CD4-positive, alpha-beta T cell treated with Interleukin-6 at 100 ng/mL for 8 hours (primary cell): Measurements from ENCODE around the gene TRPC4AP.
"Not testable (repeated sequence)": the region's sequence is repeated elsewhere in the genome, so short reads cannot be mapped to it uniquely, and the experiment has no call there.

Experiments
- DNase-seq: peaks from one replicate; pipeline ENCODE4 v3.0.0-alpha.2; 2020; ENCODE audit warnings: mixed read lengths, low spot score

Gene TRPC4AP

DNA sequence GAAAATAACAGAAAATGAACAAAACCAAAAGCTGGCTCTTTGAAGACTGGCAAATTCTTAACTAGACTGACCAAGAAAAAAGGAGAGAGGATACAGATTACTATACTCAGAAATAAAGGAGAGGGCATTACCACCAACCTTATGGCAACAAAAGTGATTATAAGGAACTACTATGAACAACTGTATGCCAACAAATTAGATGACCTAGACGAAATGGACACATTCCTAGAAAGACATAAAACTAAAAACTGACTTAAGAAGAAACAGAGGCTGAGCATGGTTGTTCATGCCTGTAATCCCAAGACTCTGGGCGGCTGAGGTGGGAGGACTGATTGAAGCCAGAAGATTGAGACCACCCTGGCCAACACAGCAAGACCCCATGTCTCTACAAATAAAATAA lies 33.5 kb downstream of the TRPC4AP start:
- DNase-seq: no peak

- no peak for DNase-seq
These were observed 36.9 kb downstream of the TRPC4AP start for GRCh38 chr20:35055445-35056276.

GRCh38 chr20:35054814-35055213 lies 37.8 kb downstream of the TRPC4AP start:
- DNase-seq: no peak

- not testable (repeated sequence) for DNase-seq
These were observed 40.0 kb downstream of the TRPC4AP start for GRCh38 chr20:35052616-35053015.

DNA sequence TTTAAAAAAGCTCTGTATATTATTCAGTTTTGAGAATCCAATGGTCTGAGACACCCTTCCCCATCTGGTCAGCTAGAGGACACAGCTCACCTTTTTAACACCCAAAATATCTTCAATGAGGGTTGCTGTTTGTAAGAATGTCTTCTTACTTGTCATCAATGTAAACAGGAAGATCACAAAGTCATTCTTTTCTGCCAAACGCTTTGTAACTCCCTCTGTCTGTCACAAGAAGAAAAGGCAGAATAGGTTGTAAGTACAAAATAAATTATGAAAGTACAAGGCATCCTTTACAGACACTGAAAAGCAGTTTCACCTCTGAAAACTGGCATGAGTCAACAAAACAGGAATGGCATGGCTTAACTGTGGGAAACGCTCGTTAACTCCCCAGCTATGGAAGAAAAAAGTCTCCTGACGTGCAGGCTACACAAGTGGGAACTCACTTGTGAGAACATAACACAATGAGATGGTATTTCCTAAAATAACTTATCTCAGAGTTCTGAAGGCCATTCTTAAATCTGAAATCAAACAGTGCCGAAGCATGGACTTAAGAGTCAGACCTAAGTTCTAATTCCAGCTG lies 42.7 kb downstream of the TRPC4AP start:
- no peak for DNase-seq

DNA sequence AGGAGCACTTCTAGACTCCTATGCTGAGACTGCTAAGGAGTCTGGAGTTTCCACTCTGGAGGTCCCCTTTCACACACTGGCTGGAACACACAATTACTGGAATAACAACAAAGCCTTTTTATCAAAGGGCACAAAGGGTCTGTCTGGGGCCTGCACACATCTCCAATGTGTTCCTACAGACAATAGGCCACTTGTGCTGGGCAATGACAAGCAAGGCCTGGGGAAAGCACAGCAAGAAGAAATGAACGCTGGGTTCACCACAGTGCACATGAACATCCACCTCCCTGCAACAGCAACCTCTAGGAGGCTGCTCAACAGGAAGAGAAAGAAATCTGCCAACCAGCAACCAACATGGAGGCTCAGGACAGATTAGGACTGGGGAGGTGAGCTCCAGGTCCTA lies 43.9 kb downstream of the TRPC4AP start:
- DNase-seq: no peak

DNA sequence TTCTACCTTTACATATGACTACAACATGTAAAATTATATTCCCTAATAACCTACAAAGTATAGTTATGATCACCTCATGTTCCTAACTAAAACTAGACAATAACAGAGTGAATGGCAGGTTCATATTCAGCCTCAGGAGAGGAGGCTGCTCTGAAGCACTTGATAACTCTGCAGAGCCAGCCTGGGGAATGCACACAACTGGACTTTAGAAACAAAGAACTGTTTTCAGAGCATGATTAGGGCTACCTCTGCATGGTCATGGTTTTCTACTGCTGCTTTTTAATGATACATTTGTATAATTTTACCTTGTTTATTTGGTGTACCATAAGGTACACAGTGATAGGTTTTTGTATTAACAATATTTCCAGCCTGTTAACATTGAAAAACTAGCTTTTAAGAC lies 50.3 kb downstream of the TRPC4AP start:
- DNase-seq: no peak

- no peak for DNase-seq
These were observed 52.0 kb downstream of the TRPC4AP start for GRCh38 chr20:35040646-35041045.

DNA sequence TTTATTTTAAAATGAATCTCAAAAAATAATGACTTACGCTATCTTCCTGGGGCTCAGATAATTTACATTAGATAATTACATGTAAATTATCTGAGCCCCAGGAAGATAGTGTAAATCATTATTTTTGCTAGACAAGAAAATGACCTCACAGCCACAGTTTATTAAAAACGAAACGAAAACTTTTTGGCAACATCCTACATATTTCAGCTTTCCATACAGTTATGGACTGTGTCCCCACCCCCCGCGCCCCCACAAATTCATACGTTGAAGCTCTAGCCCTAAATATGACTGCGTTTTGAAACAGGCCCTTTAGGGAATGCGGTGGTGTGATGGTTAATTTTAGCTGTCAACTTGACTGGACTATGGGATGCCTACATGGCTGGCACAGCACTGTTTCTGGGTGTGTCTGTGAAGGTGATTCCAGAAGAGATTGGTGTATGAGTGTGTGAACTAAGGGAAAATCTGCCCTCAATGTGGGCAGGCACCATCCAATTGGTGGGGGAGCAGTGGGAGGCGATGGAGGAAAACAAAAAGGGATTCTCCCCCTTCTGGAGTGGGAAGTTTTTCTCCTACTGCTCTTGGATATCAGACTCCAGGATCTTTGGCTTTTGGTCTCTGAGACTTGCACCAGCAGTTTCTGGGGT lies 52.6 kb downstream of the TRPC4AP start:
- no peak for DNase-seq

DNA sequence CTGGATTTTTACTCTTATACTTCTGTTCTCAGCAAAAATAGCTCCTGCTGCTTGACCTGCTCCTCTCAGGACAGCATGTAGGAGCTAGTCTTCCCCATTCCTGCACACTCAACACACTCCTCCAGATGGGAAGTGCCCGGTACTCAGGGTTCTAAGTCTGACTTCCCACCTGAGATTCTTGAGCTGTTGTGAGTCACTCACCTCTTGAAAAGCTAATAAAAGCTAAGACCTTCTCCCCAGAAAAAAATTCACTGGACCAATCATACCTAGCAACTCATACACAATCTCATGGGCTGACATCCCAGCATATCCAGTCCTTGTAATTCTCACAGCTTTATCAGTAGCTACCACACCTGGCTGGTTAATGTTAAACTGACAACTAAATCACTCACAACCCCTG lies 53.5 kb downstream of the TRPC4AP start:
- DNase-seq: no peak

- DNase-seq: no peak
These were observed 58.5 kb downstream of the TRPC4AP start for GRCh38 chr20:35034145-35034544.

GRCh38 chr20:35030136-35030535 lies 62.5 kb downstream of the TRPC4AP start:
- DNase-seq: no peak

DNA sequence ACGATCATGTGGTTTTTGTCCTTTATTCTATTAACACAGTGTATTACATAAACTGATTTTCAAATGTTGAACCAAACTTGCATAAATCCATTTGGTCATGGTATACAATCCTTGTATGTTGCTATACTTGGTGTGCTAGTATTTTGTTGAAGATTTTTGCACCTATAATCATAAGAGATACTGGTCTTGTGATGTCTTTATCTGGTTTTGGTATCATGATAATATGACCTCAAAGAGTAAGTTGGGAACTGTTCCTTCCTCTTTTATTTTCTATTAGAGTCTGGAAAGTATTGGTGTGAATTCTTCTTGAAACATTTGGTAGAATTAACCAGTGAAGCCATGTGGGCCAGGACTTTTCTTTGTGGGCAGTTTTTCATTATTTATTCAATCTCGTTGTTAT lies 65.3 kb downstream of the TRPC4AP start:
- DNase-seq: no peak

DNA sequence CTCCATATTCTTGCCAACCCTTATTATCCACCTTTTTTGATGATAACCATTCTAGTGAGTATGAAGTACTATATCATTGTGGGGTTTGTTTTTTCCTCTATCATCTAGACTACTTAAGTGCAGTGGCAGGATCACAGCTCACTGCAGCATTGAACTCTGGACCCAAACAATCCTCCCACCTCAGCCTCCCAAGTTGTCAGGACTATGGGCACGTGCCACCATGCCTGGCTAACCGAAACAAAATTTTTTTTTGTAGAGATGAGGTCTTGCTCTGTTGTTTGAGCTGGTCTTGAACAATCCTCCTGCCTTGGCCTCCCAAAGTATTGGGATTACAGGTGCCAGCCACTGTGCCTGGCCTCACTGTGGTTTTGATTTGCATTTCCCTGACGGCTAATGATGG lies 67.5 kb downstream of the TRPC4AP start:
- DNase-seq: no peak

DNA sequence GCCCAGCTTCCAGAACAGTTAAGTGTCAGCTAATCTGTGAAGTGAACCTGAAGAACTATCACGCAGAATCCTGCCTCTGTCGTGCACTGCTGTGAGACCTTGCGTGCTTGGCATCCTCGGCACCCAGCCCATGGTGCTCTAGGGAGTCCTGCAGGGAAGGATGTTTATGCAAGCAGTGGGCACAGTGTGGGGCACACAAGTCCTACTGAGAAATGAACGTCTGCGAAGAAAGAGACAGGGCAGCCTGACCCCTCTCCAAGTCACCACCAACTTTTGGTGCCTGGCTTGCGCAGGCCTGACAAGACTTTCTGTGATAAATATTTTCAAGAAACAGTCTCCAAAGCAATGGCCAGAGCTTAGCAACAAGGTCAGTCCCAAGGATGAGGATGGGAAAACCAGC lies 69.0 kb downstream of the TRPC4AP start:
- no peak for DNase-seq

GRCh38 chr20:35021831-35022230 lies 70.8 kb downstream of the TRPC4AP start:
- DNase-seq: no peak

- no peak for DNase-seq
These were observed 71.5 kb downstream of the TRPC4AP start for GRCh38 chr20:35021063-35021462.

- DNase-seq: no peak
These were observed 72.3 kb downstream of the TRPC4AP start for GRCh38 chr20:35020108-35020928.

GRCh38 chr20:35018590-35019371 lies 73.8 kb downstream of the TRPC4AP start:
- no peak for DNase-seq

DNA sequence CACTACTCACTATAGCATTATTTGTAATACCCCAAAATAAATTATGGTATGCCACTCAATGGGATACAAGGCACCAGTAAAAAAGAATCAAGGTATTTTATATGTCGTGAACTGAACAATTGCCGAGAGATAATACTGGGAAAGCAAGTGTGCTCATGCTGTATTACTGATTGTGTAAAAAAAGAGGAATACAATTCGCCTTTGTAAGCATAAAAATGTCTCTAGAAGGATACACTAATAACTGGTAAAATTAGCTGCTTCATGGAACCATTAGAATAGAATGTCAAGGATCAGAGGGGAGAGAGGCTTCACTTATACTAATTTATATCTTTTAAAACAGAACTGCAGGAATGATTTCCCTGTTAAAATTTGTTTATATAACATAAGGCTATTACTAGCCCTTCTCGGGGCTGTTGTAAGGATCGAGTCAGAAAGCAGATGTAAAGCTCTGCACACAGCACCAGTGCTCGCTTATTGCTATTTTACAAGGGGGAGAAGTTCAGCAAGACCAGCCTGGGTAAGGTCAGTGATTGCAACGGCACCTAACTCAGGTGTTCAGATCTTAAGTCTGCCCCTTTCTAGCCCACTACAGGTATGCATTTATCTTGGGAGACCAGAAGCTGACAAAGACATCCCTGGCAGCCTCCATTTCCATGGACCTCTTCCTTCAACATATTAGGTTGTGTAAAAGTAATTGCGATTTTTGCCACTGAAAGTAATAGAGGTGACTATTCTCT lies 75.3 kb downstream of the TRPC4AP start:
- DNase-seq: no peak

- DNase-seq: no peak
These were observed 76.8 kb downstream of the TRPC4AP start for GRCh38 chr20:35015863-35016193.
